ENCODE data around the gene WHAMM. TPM values are rescaled to one million over a fixed set of nuclear protein-coding genes. Genes with fewer than 3 reads are reported as not detected.

WHAMM gene
- polyA plus RNA-seq, 3 donors = 3.2 to 4.8 (median 4.5) TPM

- no peak overlapping the region for H3K27ac ChIP-seq (ENCODE audit: low read depth, low read length)
- 79 to 87% (median 86%) methylated on average over 2 of the region's 2 CpGs for WGBS, 3 donors
Measured at GRCh38 chr15:82877825-82878224, 68.4 kb downstream of the WHAMM start.

- WGBS, 3 donors = 89 to 95% (median 91%) methylated on average over 5 of the region's 5 CpGs
- no peak overlapping the region for H3K27ac ChIP-seq (ENCODE audit: low read depth, low read length)
Measured at GRCh38 chr15:82878325-82878724, 68.9 kb downstream of the WHAMM start.

- H3K27ac ChIP-seq (ENCODE audit: low read depth, low read length) = no peak overlapping the region
- 57 to 62% (median 59%) methylated on average over 6 of the region's 6 CpGs for WGBS, 3 donors
Measured at GRCh38 chr15:82880704-82881103, 71.3 kb downstream of the WHAMM start.

GRCh38 chr15:82881747-82882146 lies 72.3 kb downstream of the WHAMM start:
- H3K27ac ChIP-seq (ENCODE audit: low read depth, low read length) = no peak overlapping the region
- WGBS, 3 donors = 82 to 96% (median 89%) methylated on average over 2 of the region's 2 CpGs

GRCh38 chr15:82882273-82882928 lies 73.0 kb downstream of the WHAMM start:
- WGBS, 3 donors = 64 to 81% (median 81%) methylated on average over 5 of the region's 5 CpGs

More at GRCh38 chr15:82882273-82882928, 73.0 kb downstream of the WHAMM start:
- H3K27ac ChIP-seq (ENCODE audit: low read depth, low read length) = no peak overlapping the region

Other genes with a start within 250 kb of the WHAMM start
- 1 to 10 TPM in 1 of 3 donors, under 1 TPM in 2; 0.48 to 8.2 (median 0.49) TPM for gene CPEB1, start 162.3 kb upstream of the WHAMM start, polyA plus RNA-seq
- gene AP3B2, start 99.8 kb upstream of the WHAMM start, polyA plus RNA-seq = 1 to 10 TPM in 1 of 3 donors, under 1 TPM in 2; 0.67 to 2.4 (median 0.70) TPM
- gene FSD2, start 3.6 kb upstream of the WHAMM start, polyA plus RNA-seq = under 1 TPM in 2 of 3 donors, not detected in 1; 0.01 to 0.11 TPM
- gene HOMER2, start 143.1 kb downstream of the WHAMM start, polyA plus RNA-seq = 10 to 100 TPM in 1 of 3 donors, 1 to 10 TPM in 2; 2.8 to 84.9 (median 5.3) TPM
- gene RAMAC, start 176.6 kb downstream of the WHAMM start, polyA plus RNA-seq = 10 to 100 TPM; 11.8 to 19.8 (median 13.8) TPM
- gene C15orf40, start 202.0 kb downstream of the WHAMM start, polyA plus RNA-seq = 10 to 100 TPM; 14.4 to 53.5 (median 33.6) TPM

Data from adipose tissue (tissue), 3 donors.